GM23338 (cell line): ENCODE data around the gene VPS39. TPM values are rescaled to one million over a fixed set of nuclear protein-coding genes. Genes with fewer than 3 reads are reported as not detected.

Experiments used
- ATAC-seq: fragments of 200-7000 bp; cut with Tn5 transposase; 3 replicates; pipeline ENCODE4 v1.9.1; 2020
- DNase-seq: peaks from one replicate; pipeline ENCODE4 v3.0.0-alpha.2; 2015; ENCODE audit warnings: low spot score
- H2AFZ ChIP-seq: fragments of 200-600 bp; sonication (generic); 2 replicates; pipeline ENCODE4 v1.8.0; 2016; ENCODE audit warnings: antibody characterized with exemption, mild to moderate bottlenecking, moderate library complexity
- H3F3A ChIP-seq: fragments of 200-600 bp; sonication (generic); replicated peaks from 2 replicates; pipeline ENCODE4 v1.8.0; 2017; ENCODE audit warnings: antibody characterized with exemption, mixed run types, low read depth
- H3K27ac ChIP-seq: fragments of 200-600 bp; sonication (generic); 2 replicates; pipeline ENCODE4 v1.6.1; 2016; ENCODE audit warnings: low read depth
- H3K27me3 ChIP-seq: fragments of 200-600 bp; sonication (generic); 2 replicates; pipeline ENCODE4 v1.8.0; 2016; ENCODE audit warnings: mild to moderate bottlenecking, mixed run types, moderate library complexity; ENCODE audit not compliant: insufficient read depth
- H3K36me3 ChIP-seq: fragments of 200-600 bp; sonication (generic); 2 replicates; pipeline ENCODE4 v1.8.0; 2016; ENCODE audit warnings: mild to moderate bottlenecking; ENCODE audit not compliant: insufficient read depth
- H3K4me1 ChIP-seq: fragments of 200-600 bp; sonication (generic); 2 replicates; pipeline ENCODE4 v1.8.0; 2016; ENCODE audit warnings: mild to moderate bottlenecking, moderate library complexity; ENCODE audit not compliant: insufficient read depth
- H3K4me2 ChIP-seq: fragments of 200-600 bp; sonication (generic); 2 replicates; pipeline ENCODE4 v1.7.1; 2017; ENCODE audit warnings: mixed run types
- H3K4me3 ChIP-seq: fragments of 200-600 bp; sonication (generic); 2 replicates; pipeline ENCODE4 v1.6.1; 2016; ENCODE audit warnings: mixed run types
- H3K79me2 ChIP-seq: fragments of 200-600 bp; sonication (generic); replicated peaks from 2 replicates; pipeline ENCODE4 v1.8.0; 2017; ENCODE audit warnings: mild to moderate bottlenecking; ENCODE audit not compliant: insufficient read depth
- H3K9me2 ChIP-seq: fragments of 200-600 bp; sonication (generic); 2 replicates; pipeline ENCODE4 v1.8.0; 2017; ENCODE audit not compliant: insufficient read depth
- H4K20me1 ChIP-seq: fragments of 200-600 bp; sonication (generic); replicated peaks from 2 replicates; pipeline ENCODE4 v1.8.0; 2017; ENCODE audit warnings: mild to moderate bottlenecking; ENCODE audit not compliant: insufficient read depth
- H3K27ac Mint-ChIP-seq: 2 replicates; pipeline ENCODE4 v1.8.0; 2020; ENCODE audit warnings: inconsistent platforms, mild to moderate bottlenecking, moderate library complexity, mixed read lengths
- H3K27me3 Mint-ChIP-seq: 3 replicates; pipeline ENCODE4 v1.8.0; 2022; ENCODE audit warnings: low read depth, mild to moderate bottlenecking, moderate library complexity, mixed read lengths, inconsistent platforms; ENCODE audit not compliant: insufficient read depth, poor library complexity
- H3K36me3 Mint-ChIP-seq: 3 replicates; pipeline ENCODE4 v1.8.0; 2021; ENCODE audit warnings: low read depth, mild to moderate bottlenecking, inconsistent platforms, moderate library complexity, mixed read lengths
- H3K4me1 Mint-ChIP-seq: 3 replicates; pipeline ENCODE4 v1.8.0; 2020; ENCODE audit warnings: mild to moderate bottlenecking, inconsistent platforms, mixed read lengths
- H3K4me3 Mint-ChIP-seq: 3 replicates; pipeline ENCODE4 v1.8.0; 2021; ENCODE audit warnings: moderate library complexity, mild to moderate bottlenecking, inconsistent platforms, mixed read lengths
- H3K9me3 Mint-ChIP-seq: 3 replicates; pipeline ENCODE4 v1.8.0; 2020; ENCODE audit warnings: moderate library complexity, mild to moderate bottlenecking, inconsistent platforms, mixed read lengths
- CREB1 ChIP-seq: fragments of 250-450 bp; sonication (Bioruptor Pico); IDR thresholded peaks from 2 replicates; pipeline ENCODE4 v1.5.0; 2020; ENCODE audit warnings: low read depth, mild to moderate bottlenecking, moderate library complexity
- NANOG ChIP-seq: IDR thresholded peaks from 2 replicates; pipeline ENCODE4 v1.6.1; 2016; ENCODE audit warnings: antibody characterized with exemption, borderline replicate concordance
- POLR2AphosphoS5 ChIP-seq: IDR thresholded peaks from 2 replicates; pipeline ENCODE4 v1.6.1; 2016; ENCODE audit warnings: antibody characterized with exemption, low read depth
- STAT1 ChIP-seq: IDR thresholded peaks from one replicate; pipeline ENCODE4 v1.6.1; 2016; ENCODE audit warnings: antibody characterized with exemption; ENCODE audit not compliant: unreplicated experiment
- ZNF114 ChIP-seq: fragments of 250-450 bp; sonication (Bioruptor Pico); IDR thresholded peaks from 2 replicates; pipeline ENCODE4 v1.5.0; 2020; ENCODE audit warnings: mild to moderate bottlenecking, moderate library complexity
- ZNF331 ChIP-seq: fragments of 250-450 bp; sonication (Bioruptor Pico); IDR thresholded peaks from 2 replicates; pipeline ENCODE4 v1.5.0; 2020; ENCODE audit warnings: low read depth, mild to moderate bottlenecking, moderate library complexity
- polyA plus RNA-seq: library from polyadenylated mRNA; unstranded; fragments of >200 nt; fragmentation: Nextera tagmentation; extraction: Ambion mirVana; gene quantifications from 2 replicates; pipeline ENCODE4 v1.2.1, GENCODE V29; 2016
- total RNA-seq: library from RNA; depleted of rRNA; stranded (reverse); fragments of >200 nt; shearing (Covaris generic); gene quantifications from 2 replicates; pipeline ENCODE4 v1.2.3, GENCODE V29; 2014
- TF ChIP-seq, protein P1 (sequence below): fragments of 250-450 bp; sonication (Bioruptor Pico); IDR thresholded peaks from 2 replicates; pipeline ENCODE4 v1.5.0; 2020; ENCODE audit warnings: mild to moderate bottlenecking, moderate library complexity

Gene VPS39
- total and polyA plus RNA-seq, 2 experiments from 2014 or later = 14.9 to 45.1 TPM

DNA sequence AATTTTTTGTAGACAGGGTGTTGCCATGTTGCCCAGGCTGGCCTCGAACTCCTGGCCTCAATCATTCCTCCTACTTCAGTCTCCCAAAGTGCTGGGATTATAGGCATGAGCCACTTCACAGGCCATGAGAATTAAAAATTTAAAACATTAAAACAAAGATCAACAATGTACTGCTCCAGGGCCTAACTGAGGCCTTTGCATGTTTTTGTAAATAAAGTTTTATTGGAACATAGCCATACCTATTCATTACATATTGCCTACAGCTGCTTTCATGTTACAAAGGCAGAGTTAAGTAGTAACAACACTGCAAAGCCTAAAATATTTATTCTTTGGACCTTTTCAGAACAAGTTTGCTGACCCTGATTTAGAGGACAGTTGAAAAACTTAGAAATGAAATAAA lies 9.6 kb downstream of the VPS39 start:
- TF ChIP-seq CREB1 (CRISPR knock-in tag) (no peak), STAT1 (no peak), ZNF114 (CRISPR knock-in tag) (no peak), POLR2AphosphoS5 (no peak), ZNF331 (no peak)
- TF ChIP-seq, protein P1, sequence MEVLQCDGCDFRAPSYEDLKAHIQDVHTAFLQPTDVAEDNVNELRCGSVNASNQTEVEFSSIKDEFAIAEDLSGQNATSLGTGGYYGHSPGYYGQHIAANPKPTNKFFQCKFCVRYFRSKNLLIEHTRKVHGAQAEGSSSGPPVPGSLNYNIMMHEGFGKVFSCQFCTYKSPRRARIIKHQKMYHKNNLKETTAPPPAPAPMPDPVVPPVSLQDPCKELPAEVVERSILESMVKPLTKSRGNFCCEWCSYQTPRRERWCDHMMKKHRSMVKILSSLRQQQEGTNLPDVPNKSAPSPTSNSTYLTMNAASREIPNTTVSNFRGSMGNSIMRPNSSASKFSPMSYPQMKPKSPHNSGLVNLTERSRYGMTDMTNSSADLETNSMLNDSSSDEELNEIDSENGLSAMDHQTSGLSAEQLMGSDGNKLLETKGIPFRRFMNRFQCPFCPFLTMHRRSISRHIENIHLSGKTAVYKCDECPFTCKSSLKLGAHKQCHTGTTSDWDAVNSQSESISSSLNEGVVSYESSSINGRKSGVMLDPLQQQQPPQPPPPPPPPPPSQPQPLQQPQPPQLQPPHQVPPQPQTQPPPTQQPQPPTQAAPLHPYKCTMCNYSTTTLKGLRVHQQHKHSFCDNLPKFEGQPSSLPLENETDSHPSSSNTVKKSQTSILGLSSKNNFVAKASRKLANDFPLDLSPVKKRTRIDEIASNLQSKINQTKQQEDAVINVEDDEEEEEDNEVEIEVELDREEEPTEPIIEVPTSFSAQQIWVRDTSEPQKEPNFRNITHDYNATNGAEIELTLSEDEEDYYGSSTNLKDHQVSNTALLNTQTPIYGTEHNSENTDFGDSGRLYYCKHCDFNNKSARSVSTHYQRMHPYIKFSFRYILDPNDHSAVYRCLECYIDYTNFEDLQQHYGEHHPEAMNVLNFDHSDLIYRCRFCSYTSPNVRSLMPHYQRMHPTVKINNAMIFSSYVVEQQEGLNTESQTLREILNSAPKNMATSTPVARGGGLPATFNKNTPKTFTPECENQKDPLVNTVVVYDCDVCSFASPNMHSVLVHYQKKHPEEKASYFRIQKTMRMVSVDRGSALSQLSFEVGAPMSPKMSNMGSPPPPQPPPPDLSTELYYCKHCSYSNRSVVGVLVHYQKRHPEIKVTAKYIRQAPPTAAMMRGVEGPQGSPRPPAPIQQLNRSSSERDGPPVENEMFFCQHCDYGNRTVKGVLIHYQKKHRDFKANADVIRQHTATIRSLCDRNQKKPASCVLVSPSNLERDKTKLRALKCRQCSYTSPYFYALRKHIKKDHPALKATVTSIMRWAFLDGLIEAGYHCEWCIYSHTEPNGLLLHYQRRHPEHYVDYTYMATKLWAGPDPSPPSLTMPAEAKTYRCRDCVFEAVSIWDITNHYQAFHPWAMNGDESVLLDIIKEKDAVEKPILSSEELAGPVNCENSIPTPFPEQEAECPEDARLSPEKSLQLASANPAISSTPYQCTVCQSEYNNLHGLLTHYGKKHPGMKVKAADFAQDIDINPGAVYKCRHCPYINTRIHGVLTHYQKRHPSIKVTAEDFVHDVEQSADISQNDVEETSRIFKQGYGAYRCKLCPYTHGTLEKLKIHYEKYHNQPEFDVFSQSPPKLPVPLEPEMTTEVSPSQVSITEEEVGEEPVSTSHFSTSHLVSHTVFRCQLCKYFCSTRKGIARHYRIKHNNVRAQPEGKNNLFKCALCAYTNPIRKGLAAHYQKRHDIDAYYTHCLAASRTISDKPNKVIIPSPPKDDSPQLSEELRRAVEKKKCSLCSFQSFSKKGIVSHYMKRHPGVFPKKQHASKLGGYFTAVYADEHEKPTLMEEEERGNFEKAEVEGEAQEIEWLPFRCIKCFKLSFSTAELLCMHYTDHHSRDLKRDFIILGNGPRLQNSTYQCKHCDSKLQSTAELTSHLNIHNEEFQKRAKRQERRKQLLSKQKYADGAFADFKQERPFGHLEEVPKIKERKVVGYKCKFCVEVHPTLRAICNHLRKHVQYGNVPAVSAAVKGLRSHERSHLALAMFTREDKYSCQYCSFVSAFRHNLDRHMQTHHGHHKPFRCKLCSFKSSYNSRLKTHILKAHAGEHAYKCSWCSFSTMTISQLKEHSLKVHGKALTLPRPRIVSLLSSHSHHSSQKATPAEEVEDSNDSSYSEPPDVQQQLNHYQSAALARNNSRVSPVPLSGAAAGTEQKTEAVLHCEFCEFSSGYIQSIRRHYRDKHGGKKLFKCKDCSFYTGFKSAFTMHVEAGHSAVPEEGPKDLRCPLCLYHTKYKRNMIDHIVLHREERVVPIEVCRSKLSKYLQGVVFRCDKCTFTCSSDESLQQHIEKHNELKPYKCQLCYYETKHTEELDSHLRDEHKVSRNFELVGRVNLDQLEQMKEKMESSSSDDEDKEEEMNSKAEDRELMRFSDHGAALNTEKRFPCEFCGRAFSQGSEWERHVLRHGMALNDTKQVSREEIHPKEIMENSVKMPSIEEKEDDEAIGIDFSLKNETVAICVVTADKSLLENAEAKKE (CRISPR knock-in tag) = no peak
- Histone ChIP-seq H3K36me3 (no peaks in the 10 kb centered on the region), H3F3A (no peaks in the 10 kb centered on the region), H3K4me2 (no peak overlapping the region), H4K20me1 (no peaks in the 10 kb centered on the region; the same call in 1 of the 2 replicates), H3K27ac (no peak overlapping the region), H3K27me3 (no peaks in the 10 kb centered on the region), H3K4me1 (no peaks in the 10 kb centered on the region), H3K79me2 (no peaks in the 10 kb centered on the region; the same call in none of the 2 replicates), H3K4me3 (no peak overlapping the region), H2AFZ (no peak overlapping the region), H3K9me2 (no peaks in the 10 kb centered on the region)
- no peak for ATAC-seq
- H3K27ac Mint-ChIP-seq = no peak overlapping the region
- H3K27me3 Mint-ChIP-seq = no peaks in the 10 kb centered on the region
- H3K4me1 Mint-ChIP-seq = no peaks in the 10 kb centered on the region
- peaks cover 3% of the 10 kb centered on the region; the same call in 1 of the 3 replicates for H3K9me3 Mint-ChIP-seq
- peaks cover 24% of the 10 kb centered on the region; the same call in 2 of the 3 replicates for H3K36me3 Mint-ChIP-seq
- DNase-seq = no peak
- no peak overlapping the region for H3K4me3 Mint-ChIP-seq

DNA sequence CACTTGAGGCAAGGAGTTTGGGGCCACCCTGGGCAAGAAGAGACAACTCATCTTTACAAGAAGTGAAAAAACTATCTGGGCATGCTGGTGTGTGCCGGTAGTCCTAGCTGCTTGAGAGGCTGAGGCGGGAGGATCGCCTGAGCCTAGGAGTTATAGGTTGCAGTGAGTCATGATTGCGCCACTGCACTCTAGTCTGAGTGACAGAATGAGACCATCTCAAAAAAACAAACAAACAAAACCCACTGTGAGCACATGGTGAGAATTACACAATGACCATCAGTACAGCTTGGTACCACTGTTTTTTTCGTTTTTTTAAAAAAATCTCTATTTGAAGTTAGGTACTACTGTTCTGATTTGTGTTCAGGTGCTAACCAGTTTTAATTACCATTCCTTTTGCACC lies 13.6 kb downstream of the VPS39 start:
- peaks cover 34% of the 10 kb centered on the region for H3K36me3 Mint-ChIP-seq
- TF ChIP-seq NANOG (no peak), ZNF114 (CRISPR knock-in tag) (no peak), STAT1 (no peak), ZNF331 (no peak)
- TF ChIP-seq, protein P1 (CRISPR knock-in tag) = no peak

More for the DNA sequence above, 13.6 kb downstream of the VPS39 start:
- no peak overlapping the region for H3K27ac ChIP-seq
- no peak for DNase-seq
- no peak overlapping the region for H3K27ac Mint-ChIP-seq
- H3K4me1 ChIP-seq = no peaks in the 10 kb centered on the region
- no peak for ATAC-seq
- no peak overlapping the region for H3K4me3 ChIP-seq
- no peaks in the 10 kb centered on the region for H3K36me3 ChIP-seq
- no peaks in the 10 kb centered on the region for H3K27me3 Mint-ChIP-seq
- H4K20me1 ChIP-seq = no peaks in the 10 kb centered on the region
- H3K79me2 ChIP-seq = no peaks in the 10 kb centered on the region; the same call in 1 of the 2 replicates
- H3F3A ChIP-seq = no peaks in the 10 kb centered on the region
- no peaks in the 10 kb centered on the region for H3K9me2 ChIP-seq
- no peaks in the 10 kb centered on the region for H3K27me3 ChIP-seq
- H3K9me3 Mint-ChIP-seq = peaks cover 3% of the 10 kb centered on the region; the same call in 1 of the 3 replicates
- no peak overlapping the region for H3K4me3 Mint-ChIP-seq
- no peak overlapping the region for H3K4me2 ChIP-seq
- H3K4me1 Mint-ChIP-seq = no peaks in the 10 kb centered on the region
- no peak overlapping the region for H2AFZ ChIP-seq
